GM12873 (cell line): ENCODE results near the gene PDE1C.

ENCODE experiments used
- CTCF ChIP-seq: IDR thresholded peaks from 2 replicates; pipeline ENCODE4 v1.5.1; 2012; ENCODE audit warnings: low read depth, mild to moderate bottlenecking, moderate library complexity, low read length, control low read depth; ENCODE audit not compliant: insufficient read depth; ENCODE audit errors: missing control alignments

Gene PDE1C

GRCh38 chr7:31860925-31861324, 209.3 kb downstream of the PDE1C start:
- no peak for TF ChIP-seq CTCF

DNA sequence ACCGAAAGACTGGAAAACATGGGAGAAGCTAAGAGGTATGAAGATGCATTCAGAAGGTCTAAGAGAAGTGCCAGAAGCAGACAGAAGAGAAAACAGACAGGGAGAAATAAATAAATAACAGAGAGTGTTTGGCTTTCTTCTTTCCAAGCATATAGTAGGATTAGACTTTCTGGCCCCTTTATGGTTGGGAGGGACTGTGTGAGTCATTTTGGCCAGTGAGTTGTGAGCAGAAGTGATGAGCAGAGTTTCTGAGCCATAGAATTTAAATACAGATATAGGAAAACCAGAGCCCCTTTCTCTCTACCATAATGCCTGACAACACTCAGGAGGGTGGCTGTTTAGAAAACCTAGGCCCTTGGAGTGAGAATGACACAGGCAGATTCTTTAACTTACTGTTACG, 212.2 kb downstream of the PDE1C start:
- no peak for TF ChIP-seq CTCF

DNA sequence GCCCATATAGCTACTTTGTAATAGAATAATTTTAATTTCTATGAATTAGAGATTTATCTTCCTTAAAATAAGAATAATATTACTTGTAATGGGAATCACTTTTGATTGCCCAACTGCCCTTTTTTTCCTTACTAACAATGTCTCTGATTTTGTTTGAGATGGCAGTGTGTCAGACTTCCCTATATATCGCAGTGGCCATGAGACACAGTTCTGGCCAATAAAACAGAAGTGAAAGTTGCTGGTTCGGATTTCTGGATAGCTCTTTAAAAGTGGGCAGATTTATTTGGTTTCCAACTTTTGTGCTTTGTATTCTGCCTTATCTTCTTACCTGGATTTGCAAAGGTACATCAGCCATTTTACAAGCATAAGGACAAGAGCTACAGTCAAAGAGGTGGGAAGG, 213.0 kb downstream of the PDE1C start:
- no peak for TF ChIP-seq CTCF

- no peak for TF ChIP-seq CTCF
Measured at GRCh38 chr7:31856337-31856736, 213.9 kb downstream of the PDE1C start.

- no peak for TF ChIP-seq CTCF
Measured at GRCh38 chr7:31855530-31855929, 214.7 kb downstream of the PDE1C start.

- TF ChIP-seq CTCF, result no peak
Measured at GRCh38 chr7:31853380-31853779, 216.8 kb downstream of the PDE1C start.

GRCh38 chr7:31852462-31852861, 217.7 kb downstream of the PDE1C start:
- no peak for TF ChIP-seq CTCF

- TF ChIP-seq CTCF, result no peak
Measured at GRCh38 chr7:31851119-31851518, 219.1 kb downstream of the PDE1C start.
